ENCODE data around the gene VIT. TPM values are rescaled to one million over a fixed set of nuclear protein-coding genes. Genes with fewer than 3 reads are reported as not detected.

The VIT gene
- total RNA-seq, 6 experiments from 2014 or later: not detected

DNA sequence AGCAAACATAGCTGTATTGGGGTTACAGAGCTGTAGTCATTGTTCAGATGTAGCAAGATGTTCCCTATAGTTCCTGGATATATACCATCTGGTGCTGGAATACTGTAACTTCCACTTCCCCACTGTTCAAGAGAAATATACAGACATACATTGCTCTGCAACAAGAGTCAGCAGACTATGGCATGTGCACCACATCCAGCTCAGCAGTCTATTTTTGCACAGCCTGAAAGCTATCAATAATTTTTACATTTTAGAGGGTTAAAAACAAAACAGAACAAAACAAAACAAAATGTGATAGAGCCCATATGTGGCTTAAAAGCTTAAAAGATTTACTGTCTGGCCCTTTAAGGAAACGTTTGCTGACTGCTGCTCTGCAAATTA, 31.8 kb upstream of the VIT start:
- intact Hi-C loops (cut with DNase I): loop anchor here in 1 of 2 donors (10.0 kb wide), 1 partner anchor 320 kb away; no protein-coding TSS in a partner anchor
- 9% methylated on average over 1 of the region's 1 CpG for WGBS (ENCODE audit: insufficient coverage, low coverage, low lambda C conversion rate, missing lambda C conversion rate)
- ATAC-seq: no peak
- no peak for TF ChIP-seq POLR2A (IDR thresholded peaks at IDR 0.05)
- TF ChIP-seq, protein P1, sequence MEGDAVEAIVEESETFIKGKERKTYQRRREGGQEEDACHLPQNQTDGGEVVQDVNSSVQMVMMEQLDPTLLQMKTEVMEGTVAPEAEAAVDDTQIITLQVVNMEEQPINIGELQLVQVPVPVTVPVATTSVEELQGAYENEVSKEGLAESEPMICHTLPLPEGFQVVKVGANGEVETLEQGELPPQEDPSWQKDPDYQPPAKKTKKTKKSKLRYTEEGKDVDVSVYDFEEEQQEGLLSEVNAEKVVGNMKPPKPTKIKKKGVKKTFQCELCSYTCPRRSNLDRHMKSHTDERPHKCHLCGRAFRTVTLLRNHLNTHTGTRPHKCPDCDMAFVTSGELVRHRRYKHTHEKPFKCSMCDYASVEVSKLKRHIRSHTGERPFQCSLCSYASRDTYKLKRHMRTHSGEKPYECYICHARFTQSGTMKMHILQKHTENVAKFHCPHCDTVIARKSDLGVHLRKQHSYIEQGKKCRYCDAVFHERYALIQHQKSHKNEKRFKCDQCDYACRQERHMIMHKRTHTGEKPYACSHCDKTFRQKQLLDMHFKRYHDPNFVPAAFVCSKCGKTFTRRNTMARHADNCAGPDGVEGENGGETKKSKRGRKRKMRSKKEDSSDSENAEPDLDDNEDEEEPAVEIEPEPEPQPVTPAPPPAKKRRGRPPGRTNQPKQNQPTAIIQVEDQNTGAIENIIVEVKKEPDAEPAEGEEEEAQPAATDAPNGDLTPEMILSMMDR (IDR thresholded peaks at IDR 0.05): no peak
- DNase-seq: no peak
- Histone ChIP-seq H3K4me3 (no peak overlapping the region), H3K4me1 (no peaks in the 10 kb centered on the region), H3K36me3 (no peaks in the 10 kb centered on the region), H3K27me3 (peaks cover 0 to 4% of the 10 kb centered on the region in 2 donors), H3K27ac (no peak overlapping the region), H3K9me3 (no peaks in the 10 kb centered on the region)

DNA sequence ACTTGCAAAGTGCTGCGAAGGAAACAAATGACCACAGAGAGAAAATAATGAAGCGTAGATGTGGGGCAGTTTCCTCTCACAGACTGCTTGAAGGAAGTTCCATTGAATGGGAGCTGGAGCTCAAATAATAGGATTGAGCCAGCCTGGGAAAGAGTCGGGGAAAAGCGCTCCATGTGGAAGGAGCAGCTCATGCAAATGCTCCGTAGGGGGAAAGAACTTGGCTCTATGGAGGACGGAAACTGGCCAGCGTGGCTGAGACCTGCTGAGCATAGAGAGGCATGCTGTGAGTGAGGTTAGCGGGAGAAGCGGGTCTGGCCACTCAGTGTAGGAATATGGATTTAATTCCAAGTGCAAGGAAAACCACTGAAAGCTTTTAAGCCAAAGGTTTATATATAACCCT, 28.6 kb upstream of the VIT start:
- no peak for DNase-seq
- Histone ChIP-seq H3K4me1 (no peaks in the 10 kb centered on the region), H3K27ac (no peak overlapping the region), H3K36me3 (no peaks in the 10 kb centered on the region), H3K27me3 (peaks cover 0 to 4% of the 10 kb centered on the region in 2 donors), H3K4me3 (no peak overlapping the region), H3K9me3 (no peaks in the 10 kb centered on the region)
- WGBS (ENCODE audit: insufficient coverage, low coverage, low lambda C conversion rate, missing lambda C conversion rate): 50% methylated on average over 9 of the region's 9 CpGs
- TF ChIP-seq POLR2A (IDR thresholded peaks at IDR 0.05): no peak
- TF ChIP-seq, protein P1 (IDR thresholded peaks at IDR 0.05): no peak
- intact Hi-C loops (cut with DNase I): loop anchor here in 1 of 2 donors (10.0 kb wide), 1 partner anchor 323 kb away; no protein-coding TSS in a partner anchor
- ATAC-seq: no peak

DNA sequence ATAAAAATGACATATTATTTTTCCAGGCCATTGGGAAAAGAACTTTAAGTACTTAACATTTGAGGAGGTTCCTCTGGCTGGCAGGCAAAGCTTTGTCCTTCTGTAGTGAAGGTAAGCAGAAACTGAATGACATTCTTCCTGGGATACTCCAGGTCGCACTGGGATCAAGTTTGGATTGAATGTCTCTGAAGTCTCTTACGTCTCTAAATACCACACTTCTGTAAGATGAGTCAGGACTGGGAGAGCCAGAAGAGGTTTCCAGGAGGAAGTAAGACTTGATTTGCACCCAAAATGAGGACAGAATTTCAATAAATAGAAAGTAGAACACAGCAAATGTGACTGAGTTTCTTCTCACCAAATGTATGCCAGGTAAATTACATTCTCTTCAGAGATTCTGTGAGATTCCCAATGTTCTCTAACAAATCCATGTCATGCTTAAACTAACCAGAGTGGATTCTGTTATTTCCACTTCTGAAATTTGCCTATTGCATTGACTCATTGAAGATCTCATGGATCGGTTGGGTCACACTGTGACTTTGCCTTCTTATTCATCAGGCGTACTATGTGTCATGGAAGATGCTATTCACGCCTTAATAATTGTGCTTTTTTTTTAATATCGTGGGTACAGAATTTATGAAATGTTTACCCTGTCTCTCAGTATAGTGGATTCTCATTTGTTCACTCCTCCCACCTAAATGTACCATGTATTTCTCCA, 25.5 kb upstream of the VIT start:
- no peaks in the 10 kb centered on the region for H3K4me1 ChIP-seq
- 53% methylated on average over 5 of the region's 6 CpGs for WGBS (ENCODE audit: insufficient coverage, low coverage, low lambda C conversion rate, missing lambda C conversion rate)
- no peaks in the 10 kb centered on the region for H3K36me3 ChIP-seq
- TF ChIP-seq, protein P1 (IDR thresholded peaks at IDR 0.05): no peak
- TF ChIP-seq POLR2A (IDR thresholded peaks at IDR 0.05): no peak
- no peak overlapping the region for H3K27ac ChIP-seq
- no peak for DNase-seq
- intact Hi-C loops (cut with DNase I): no loop called here
- no peak overlapping the region for H3K4me3 ChIP-seq
- no peaks in the 10 kb centered on the region for H3K9me3 ChIP-seq
- no peaks in the 10 kb centered on the region for H3K27me3 ChIP-seq
- no peak for ATAC-seq

DNA sequence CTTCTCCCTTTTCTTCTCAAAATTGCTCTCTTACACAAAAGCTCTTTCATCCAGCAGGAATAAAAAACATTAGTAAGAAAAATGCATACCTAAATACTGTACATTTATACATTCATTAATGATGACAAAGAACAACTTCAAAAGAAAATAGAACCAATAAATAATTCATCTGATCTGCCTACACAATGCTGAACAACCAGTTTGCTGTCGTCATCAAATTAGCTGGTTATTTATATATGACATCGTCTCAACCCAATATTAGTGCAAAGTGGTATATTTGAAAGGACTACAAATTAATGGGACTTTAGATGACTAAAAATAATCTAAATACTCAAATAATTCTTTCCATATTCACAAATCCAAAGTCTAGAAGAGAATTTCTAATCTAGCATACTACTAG, 24.8 kb upstream of the VIT start:
- Histone ChIP-seq H3K27ac (no peak overlapping the region), H3K9me3 (no peaks in the 10 kb centered on the region), H3K4me3 (no peak overlapping the region), H3K27me3 (no peaks in the 10 kb centered on the region), H3K4me1 (no peaks in the 10 kb centered on the region), H3K36me3 (no peaks in the 10 kb centered on the region)
- TF ChIP-seq POLR2A (IDR thresholded peaks at IDR 0.05): no peak
- TF ChIP-seq, protein P1 (IDR thresholded peaks at IDR 0.05): no peak
- intact Hi-C loops (cut with DNase I): no loop called here
- DNase-seq (no peak), ATAC-seq (no peak)
- WGBS (ENCODE audit: insufficient coverage, low coverage, low lambda C conversion rate, missing lambda C conversion rate): 81% methylated on average over 2 of the region's 2 CpGs
